Stimulated activated CD8-positive, alpha-beta memory T cell treated with anti-CD3 and anti-CD28 coated beads, Interleukin-2, amount 100 ng/mL, for 1 hour (primary cell): Measurements from ENCODE around the gene IFI30.

Experiments
- DNase-seq, 2 donors: peaks; one replicate each; pipeline ENCODE4 v3.0.0-alpha.2; 2020; ENCODE audit warnings: low read depth in 2 of 2

Gene IFI30

DNA sequence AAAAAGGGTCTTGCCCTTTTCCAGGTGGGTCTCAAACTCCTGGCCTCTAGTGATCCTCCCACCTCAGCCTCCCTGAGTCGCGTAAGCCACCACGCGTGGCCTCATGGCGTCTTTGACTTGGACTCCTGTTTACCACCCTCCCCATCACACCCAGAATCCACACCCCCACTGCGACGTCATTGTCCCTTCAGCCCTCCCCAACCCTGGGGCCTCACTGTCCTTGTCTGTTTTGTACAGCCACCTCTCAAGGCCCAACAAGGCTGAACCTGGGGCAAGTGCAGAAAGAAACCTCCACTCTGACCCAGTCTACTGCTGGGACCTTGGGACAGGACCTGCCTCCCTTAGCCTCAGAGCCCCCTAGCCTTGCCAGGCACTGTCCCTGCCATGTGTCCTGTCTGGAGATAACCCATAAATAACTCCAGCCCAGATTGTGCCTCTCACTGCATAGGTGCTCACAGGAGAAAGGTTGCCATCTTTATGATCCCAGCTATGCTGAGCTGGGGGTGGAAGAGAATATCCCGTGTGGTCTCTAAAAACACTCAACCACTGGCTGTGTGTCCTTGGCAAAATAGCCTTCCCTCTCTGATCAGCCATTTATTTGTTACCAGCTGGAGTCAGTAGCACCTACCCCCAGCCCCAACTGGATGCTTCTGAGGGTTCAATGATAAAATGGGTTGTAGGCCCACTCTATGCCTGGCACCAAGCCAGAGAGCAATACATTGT, 1.8 kb upstream of the IFI30 start:
- DNase-seq: no peak

DNA sequence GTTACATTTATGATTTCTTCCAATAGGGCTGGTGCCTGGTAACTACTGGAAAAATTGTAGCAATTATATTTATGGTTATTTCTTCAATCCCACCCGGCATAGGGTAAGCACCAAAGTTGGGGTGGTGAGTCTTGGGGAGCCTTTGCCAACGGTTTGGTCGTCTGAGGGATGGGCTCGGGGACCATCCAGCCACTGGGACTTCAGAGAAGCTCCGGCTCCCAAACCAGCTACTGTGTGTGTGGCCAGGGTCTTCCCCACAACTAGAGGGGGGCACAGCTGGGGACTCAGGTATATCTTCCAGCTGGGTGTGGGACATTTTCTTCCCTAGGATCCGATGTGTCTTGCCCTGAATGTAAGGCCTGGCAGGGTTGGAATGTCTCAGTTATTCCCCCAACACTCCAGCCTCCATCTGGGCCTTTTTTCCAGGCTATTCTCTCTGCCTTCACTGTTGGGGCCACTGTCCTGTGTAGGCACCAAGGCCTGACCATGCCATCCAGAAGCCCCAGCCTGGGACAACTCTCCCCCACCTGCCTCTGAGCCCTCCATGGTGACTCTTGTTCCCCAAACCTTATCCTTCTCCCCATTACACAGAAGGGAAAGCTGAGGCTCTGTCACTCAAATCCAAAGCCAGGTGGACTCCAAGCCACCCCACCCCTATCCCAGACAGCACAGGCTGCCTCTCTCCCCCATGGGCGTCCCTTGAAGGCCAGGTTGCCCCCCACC, 1.1 kb upstream of the IFI30 start:
- DNase-seq: no peak

DNA sequence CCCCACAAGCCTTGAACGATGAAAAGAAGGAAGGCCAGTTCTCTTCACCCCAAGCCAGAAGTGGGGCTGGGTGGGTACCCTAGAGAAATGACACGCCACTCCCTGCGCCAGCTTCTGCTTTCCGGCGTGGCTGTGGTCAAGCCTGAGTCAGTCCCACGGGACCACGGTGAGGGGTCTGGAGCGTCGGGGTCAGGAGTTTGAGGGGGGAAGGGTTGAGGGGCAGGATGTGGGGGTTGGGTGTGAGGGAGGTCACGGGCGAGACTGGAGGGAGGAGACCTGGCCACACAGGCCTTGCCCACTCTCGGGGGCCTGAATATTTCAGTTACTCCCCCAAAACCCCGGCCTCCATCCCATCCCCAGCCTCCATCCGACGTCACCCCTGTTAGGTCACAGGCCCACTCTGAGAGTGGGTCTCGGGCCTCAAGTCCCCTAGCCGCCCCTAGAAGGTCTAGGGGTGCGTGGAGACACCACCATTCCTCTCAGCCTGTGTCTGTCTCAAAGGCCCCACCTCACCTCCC, 500 bp upstream of the IFI30 start:
- no peak for DNase-seq

DNA sequence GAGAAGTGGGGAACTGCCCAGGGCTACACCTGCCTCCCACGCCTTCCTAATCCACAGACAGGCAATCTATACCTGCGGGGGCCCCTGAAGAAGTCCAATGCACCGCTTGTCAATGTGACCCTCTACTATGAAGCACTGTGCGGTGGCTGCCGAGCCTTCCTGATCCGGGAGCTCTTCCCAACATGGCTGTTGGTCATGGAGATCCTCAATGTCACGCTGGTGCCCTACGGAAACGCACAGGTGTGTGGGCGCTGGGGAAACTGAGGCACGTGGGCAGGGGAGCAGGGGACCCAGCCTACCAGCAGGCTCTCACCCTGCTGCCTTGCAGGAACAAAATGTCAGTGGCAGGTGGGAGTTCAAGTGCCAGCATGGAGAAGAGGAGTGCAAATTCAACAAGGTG, 1.4 kb downstream of the IFI30 start:
- no peak for DNase-seq

DNA sequence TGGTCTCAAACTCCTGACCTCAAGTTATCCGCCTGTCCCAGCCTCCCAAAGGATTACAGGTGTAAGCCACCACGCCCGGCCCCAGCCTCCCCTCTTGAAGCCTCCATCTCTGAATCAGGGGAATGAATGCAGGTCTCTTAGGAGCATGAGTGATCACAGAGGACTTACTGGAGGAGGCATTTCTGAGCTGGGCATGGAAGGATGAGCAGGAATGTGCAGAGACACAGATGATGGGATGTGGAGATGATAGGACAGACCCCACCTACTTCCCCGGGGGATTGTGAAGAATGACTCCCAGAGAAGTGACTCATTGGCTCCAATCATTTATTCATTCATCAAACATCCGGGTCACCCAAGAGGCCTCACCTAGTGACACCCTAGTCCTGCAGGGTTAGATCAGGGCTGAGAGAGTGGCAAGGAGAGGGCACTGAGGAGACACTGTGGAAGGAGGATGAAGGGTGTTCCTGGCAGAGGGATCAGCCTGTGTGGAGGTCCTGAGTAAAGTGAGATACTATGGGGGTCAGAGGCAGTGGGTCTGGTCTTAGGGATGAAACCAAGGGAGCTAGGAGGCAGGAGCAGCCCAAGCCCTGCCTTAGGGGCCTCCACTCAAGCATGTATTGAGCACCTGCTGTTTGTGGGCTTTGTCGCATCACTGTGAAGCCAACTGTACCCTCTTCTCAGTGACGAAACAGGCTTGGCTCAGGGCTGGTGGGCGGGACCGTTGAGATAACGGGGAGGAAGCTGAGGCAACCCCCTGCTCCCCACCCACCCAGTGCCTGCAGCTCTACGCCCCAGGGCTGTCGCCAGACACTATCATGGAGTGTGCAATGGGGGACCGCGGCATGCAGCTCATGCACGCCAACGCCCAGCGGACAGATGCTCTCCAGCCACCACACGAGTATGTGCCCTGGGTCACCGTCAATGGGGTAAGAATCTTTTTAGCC, 3.0 kb downstream of the IFI30 start:
- no peak for DNase-seq

DNA sequence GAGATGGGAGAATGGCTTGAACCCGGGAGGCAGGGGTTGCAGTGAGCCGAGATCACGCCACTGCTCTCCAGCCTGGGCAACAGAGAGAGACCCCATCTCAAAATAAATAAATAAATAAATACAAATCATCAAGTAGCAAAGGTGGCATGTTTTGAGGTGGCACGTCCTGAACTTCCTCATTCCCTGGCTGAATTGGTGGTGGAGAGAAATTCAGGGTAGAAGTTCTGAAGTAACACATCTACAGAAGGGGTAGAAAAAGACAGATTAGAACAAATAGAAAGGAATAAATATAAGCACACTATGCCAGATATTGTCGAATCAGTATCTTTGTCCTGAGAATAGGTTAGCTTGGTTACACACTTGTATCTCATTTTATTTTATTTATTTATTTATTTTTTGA, 6.3 kb downstream of the IFI30 start:
- DNase-seq: no peak

DNA sequence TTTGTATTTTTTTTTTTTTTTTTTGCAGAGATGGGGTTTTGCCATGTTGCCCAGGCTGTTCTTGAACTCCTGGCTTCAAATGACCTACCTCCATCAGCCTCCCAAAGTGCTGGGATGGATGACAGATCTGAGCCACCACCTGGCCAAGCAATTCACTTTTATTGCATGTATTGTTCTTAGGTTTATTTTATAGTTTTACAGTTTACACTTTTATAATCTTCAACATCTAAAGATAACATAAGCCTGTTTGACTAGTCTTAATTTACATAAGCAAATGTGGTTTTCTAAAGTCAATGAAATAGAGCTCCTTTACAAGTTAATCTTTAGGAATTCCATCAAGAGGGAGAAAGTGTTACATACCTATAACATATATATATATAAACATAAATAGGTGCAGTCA, 9.9 kb downstream of the IFI30 start:
- DNase-seq: no peak

DNA sequence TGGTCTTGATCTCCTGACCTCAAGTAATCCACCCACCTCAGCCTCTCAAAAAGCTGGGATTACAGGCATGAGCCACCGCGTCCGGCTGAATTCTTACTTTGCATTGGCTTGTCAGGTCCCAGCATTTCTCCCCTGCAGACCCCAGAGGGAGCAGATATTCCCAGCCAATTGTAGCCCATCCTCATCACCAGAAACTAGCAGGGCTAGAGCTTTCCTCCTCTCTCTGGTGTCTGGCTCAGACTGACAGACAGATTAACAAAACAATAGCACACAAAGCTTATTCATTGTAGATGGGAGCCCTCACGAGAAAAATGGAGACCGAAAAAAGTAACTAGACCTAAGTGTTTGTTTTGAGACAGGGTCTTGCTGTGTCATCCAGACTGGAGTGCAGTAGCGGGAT, 11.9 kb downstream of the IFI30 start:
- DNase-seq: no peak

DNA sequence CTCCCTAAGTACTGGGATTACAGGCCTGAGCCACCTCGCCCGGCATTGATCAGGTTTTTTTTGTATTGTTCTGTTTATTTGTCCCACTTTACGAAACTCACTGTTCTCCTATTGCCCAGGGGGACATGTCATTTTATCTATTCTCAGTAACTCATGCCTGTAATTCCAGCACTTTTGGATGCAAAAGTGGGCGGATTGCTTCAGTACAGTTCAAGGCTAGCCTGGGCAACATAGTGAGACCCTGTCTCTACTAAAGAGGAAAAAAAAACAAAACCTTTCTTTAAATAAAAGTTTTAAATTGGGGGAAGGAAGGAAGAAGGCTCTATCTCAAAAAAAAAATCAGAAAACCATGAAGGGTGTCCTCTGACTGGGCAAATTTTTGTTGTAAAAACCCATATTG, 16.7 kb downstream of the IFI30 start:
- no peak for DNase-seq

DNA sequence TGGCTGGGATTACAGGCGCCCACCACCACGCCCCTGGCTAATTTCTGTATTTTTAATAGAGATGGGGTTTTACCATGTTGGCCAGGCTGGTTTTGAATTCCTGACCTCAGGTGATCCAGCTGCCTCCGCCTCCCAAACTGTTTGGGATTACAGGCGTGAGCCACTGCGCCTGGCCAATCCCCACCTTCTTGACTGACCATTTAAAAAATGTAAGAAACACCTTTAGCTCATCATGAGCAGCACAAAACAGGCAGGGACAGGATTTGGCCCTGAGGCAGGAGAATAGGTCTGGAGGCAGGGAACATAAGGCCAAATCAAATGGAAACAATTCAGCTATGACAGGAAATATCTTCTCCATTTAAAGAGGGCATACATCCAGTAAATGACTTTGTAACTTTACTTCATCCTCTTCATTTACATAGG, 18.0 kb downstream of the IFI30 start:
- no peak for DNase-seq

DNA sequence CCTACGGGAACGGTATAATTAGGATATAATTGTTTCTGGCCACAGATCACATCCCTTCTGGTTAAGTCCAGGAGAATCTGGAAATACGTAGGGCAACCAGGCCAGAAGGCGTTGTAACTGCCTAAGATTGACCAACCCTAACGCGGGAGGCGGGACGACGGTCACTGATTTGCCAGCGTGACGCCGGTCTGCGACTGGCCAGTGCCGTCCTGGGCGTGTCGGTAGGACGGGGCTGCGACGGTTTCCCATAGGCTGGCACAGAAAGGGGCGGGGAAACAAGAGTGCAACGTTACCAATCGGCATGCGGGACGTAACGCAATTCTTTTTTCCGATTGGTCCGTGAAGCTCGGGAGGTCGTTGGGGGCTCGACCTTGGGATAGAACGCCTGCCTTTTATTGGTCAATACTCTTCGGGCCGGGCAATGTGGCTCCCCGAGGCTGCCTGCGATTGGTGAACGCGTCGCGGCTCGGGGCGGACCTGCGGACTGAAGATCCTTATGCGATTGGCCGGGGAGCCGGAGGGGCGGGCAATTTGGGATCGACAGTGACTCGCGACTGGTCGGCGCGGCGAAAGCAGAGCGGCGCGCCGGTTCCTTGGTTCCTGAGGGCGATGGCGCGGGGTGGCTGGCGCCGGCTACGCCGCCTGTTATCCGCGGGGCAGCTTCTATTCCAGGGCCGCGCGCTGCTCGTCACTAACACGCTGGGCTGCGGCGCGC, 19.2 kb downstream of the IFI30 start, which contains the start of gene MPV17L2:
TSS of gene MPV17L2 (plus strand) at position 546 of the 715 bp plus-strand sequence. CDS start at position 610, 64 bp downstream.
- DNase-seq: peak; percentile 94 to 96

DNA sequence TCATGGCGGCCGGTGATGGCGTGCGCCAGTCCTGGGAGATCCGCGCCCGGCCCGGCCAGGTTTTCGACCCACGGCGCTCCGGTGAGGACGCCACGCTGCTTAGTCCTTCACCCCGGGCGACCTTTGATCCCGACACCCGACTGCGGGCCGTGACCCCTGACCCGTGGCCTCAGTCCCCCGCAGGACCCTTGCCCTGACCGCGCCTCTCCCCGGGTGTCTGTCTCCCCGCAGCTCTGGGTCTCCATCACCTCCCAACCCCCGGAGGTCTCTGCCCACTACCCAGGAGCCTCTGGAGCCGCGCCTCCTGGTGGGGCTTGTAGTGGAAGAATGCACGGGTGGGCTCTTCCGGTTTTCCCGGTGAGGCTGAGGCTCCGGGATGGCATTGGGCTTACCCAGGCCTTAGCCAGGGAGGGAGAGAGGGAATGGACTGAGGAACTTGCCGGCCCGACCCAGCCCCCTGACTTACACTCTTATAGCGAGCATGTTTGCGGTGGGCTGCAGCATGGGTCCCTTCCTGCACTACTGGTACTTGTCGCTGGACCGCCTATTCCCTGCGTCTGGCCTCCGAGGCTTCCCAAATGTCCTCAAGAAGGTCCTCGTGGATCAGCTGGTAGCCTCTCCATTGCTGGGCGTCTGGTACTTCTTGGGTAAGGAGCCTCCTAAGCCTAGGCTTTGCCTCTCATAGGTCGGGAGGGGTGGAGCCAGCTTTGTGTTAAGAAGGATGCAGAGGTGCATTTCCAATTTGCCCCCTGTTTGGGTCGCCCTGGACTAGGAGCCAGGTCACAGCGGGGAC, 20.0 kb downstream of the IFI30 start:
- DNase-seq: no peak

DNA sequence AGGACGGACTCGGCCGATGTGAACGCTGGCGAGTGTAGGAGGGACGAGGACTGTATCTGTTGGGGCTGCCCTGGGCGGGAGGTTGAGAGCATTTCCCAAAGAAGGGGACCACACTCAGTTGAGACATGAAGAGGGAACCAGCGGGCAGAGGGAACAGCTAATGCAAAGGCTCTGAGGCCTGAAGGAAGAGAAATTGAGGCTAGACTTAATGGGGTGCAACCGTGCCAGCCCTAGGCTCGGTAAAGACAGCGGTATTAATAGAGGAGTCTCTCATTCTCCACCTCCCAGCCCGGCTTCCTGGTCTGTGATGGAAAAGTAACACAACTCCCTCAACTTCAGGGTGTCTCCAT, 20.5 kb downstream of the IFI30 start:
- DNase-seq: no peak

DNA sequence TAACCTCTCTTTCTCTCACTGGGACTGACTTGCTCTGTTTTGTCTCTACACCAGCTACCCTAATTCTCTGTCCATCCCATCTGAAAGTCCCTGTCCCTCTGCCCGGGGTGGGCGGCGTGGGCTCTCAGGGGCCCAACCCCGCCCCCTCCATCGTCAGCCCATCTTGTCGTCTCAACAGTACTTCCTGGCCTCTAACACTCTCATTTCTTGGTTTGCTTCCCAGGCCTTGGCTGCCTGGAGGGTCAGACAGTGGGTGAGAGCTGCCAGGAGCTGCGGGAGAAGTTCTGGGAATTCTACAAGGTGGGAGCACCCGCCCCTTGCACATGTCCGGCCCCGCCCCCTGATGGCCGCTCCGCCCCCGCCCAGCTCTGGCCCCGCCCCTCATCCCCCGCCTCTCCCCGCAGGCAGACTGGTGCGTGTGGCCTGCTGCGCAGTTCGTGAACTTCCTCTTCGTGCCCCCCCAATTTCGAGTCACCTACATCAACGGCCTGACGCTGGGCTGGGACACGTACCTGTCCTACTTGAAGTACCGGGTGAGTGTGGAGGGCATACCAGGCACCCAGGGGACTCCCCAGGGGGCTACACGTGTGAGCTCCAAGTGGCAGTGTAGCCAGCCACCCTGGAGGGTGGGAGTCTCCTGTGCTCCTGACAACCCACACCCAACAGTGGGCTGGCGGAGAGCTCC, 21.1 kb downstream of the IFI30 start:
- no peak for DNase-seq

DNA sequence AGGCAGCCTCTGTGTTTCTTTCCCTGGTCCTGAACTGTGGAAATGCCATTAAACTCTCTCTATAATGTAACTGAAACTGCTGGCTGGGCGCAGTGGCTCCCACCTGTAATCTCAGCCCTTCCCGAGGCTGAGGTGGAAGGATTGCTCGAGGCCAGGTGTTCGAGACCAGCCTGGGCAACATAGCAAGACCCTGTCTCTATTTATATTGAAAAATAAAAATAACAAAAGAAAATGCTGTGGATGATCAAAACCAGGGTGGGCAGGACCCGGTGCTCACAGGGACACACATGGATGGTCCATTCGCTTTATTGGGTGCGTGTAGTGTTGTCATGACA, 22.9 kb downstream of the IFI30 start:
- no peak for DNase-seq

DNA sequence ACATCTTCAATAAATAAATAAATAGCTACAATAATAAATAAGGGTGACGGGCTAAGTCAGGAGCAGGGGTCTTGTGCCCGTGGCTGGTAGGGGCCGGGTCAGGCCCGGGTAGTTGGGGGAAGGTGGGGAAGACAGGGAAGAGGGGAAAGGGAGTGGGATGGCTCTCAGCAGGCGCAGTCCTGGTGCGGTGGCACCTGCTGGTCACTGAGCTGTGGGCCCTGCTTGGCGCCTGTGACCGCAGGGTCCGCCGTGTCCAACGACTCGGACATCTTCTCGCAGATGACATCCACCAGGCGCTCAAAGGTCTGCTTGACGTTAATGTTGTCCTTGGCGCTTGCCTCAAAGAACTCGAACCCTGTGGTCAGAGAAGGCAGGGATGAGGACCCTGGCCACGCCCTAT, 23.7 kb downstream of the IFI30 start:
- DNase-seq: no peak

DNA sequence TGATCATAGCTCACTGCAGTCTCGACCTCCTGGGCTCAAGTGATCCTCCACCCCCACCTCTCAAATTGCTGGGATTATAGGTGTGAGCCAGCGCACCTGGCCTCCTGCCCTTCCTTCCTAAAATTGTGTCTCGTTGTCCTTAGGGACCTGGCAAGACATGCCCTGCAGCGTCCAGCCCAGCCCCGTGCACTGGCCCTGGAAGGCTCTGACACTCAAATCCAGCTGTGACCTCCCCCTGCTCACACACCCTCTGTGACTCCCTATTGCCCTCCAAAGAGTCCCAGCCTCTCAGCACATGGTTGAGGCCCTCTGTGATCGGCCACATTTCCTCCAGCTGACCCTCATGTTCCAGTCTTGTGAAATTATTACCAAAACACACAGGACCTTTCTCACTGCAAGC, 24.3 kb downstream of the IFI30 start:
- no peak for DNase-seq

DNA sequence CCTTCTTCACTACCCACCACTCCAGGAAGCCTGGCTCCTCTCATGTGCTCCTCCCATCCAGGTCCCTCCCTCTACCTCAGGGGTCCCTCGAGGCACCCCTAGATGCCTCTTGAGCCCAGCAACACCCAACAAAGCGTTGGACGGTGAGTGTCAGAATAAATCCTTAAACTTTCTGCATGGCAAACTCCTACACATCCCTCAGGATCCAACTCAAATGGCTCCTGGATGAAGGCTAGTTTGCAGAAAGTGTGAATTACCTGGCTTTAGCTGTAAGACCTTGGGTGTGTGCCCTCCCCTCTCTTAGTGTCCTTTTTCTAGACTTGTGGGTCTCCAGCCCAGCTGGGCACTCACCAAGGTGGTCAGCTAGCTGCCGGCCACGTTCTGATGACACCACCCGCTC, 24.8 kb downstream of the IFI30 start:
- DNase-seq: no peak

DNA sequence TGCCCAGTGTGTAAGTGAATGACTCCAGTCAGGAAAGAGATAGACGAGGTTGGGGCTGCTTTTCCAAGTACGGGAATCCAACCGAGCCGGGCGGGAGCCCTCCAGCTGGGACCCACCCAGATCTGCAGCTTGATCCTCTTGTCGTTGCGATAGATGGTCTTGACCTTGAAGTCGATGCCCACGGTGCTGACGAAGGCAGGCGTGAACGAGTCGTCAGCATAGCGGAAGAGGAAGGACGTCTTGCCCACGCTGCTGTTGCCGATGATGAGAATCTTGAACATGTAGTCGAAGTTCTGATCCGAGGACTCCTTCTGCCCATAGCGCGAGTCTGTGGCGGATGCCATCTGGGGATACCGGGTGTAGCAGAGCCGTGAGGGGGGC, 28.8 kb downstream of the IFI30 start:
- DNase-seq: no peak

DNA sequence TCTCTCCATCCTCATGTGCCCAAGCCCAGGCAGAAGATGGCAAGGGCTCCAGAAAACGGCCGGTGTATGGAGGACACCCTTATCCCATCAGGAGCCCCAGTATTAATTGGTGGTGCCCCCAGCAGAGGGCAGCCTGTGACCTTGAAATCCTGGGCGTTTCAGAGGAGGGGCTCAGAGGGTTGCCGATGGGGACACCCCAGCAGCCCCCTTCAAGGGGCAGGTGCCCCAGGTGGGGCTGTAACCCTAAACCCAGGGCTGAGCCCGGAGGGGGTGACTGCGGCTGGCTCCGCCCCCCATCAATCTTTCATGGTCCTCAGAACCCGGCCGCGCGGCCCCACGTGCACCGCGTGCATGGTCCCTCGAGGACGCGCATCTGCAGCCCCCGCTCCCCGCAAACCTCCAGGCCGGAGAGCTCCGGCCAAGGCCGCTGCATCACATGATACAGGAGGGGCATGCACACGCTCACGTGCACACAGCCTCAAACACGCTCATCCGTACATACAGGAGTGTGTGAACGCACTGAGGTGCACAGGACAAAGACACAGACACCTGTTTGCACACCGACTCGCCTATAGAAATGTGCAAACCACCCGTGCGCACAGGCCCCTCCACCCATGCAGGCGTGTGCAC, 29.3 kb downstream of the IFI30 start:
- DNase-seq: no peak
